Fibroblast of lung (primary cell): ENCODE results near the gene OR51E1.

Source experiments
- CTCF ChIP-seq, 2 donors: IDR thresholded peaks in 1 of 2; conservative IDR thresholded peaks in 1 of 2; 1 replicate in 1 of 2; 2 replicates in 1 of 2; pipeline ENCODE4 v1.5.1; 2011 to 2012; ENCODE audit warnings: low read length in 2 of 2, control low read depth in 1 of 2, inconsistent platforms in 1 of 2, low read depth in 1 of 2, mild to moderate bottlenecking in 1 of 2
- EZH2 ChIP-seq: IDR thresholded peaks from 2 replicates; pipeline ENCODE4 v1.5.1; 2012; ENCODE audit warnings: low read length, control low read depth, mild to moderate bottlenecking; ENCODE audit errors: missing control alignments

- TF ChIP-seq CTCF (conservative IDR thresholded peaks at IDR 0.05 in 1 of 2, IDR thresholded peaks at IDR 0.05 in 1 of 2; ENCODE audit: low read depth in 1 of 2, low read length in 2 of 2), result no peak
- TF ChIP-seq EZH2, result no peak
Measured at GRCh38 chr11:4641501-4641900, 2.3 kb upstream of the OR51E1 start.
